Astrocyte (in vitro differentiated cells and primary cell): ENCODE measurements around the gene IL9.

Experiments
- CTCF ChIP-seq: IDR thresholded peaks from 2 replicates; pipeline ENCODE4 v1.5.1; 2011; ENCODE audit warnings: low read depth, mild to moderate bottlenecking, inconsistent platforms, low read length, moderate library complexity; ENCODE audit not compliant: insufficient read depth
- EZH2 ChIP-seq: IDR thresholded peaks from 2 replicates; pipeline ENCODE4 v1.6.1; 2012; ENCODE audit warnings: mild to moderate bottlenecking, low read length, inconsistent platforms; ENCODE audit not compliant: insufficient read depth

DNA sequence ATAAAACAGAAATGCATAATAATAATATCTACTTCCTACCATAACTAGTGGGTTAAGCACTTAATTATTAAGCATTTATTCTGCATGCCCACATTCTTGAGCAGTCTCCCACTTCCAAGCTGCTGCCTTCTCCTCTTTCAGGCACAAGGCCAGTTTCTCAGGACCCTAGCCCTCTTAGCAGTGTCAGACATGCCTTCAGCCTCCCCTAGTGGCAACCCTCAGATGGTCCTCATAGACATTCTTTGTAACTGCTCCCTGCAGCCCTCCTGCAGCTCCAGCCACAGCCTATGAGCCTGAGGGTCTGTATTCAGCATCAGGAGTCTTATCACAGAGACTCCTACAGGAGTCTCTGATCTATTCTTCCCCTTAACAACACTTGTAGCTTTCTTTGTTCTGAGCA lies 3.9 kb downstream of the IL9 start:
- TF ChIP-seq CTCF: peak; percentile 27
- TF ChIP-seq EZH2: no peak
